GM13976 (cell line): Measurements from ENCODE around the gene GP1BB.

Experiments used
- DNase-seq: peaks from one replicate; pipeline ENCODE4 v3.0.0; 2012; ENCODE audit warnings: low spot score
- in situ Hi-C: fragments of 300-500 bp; cut with MboI; formaldehyde crosslinking; loops from one replicate; pipeline ENCODE4 v1.12.0; 2022; ENCODE audit warnings: low sequenced_read_pairs, mixed read lengths, inconsistent platforms; ENCODE audit not compliant: unreplicated experiment
- TF ChIP-seq, protein P1 (sequence below): IDR thresholded peaks from 2 replicates; pipeline ENCODE4 v1.5.1; 2012; ENCODE audit warnings: borderline replicate concordance, mild to moderate bottlenecking; ENCODE audit not compliant: insufficient read depth; ENCODE audit errors: extremely low read depth, missing control alignments, control extremely low read depth

The GP1BB gene

DNA sequence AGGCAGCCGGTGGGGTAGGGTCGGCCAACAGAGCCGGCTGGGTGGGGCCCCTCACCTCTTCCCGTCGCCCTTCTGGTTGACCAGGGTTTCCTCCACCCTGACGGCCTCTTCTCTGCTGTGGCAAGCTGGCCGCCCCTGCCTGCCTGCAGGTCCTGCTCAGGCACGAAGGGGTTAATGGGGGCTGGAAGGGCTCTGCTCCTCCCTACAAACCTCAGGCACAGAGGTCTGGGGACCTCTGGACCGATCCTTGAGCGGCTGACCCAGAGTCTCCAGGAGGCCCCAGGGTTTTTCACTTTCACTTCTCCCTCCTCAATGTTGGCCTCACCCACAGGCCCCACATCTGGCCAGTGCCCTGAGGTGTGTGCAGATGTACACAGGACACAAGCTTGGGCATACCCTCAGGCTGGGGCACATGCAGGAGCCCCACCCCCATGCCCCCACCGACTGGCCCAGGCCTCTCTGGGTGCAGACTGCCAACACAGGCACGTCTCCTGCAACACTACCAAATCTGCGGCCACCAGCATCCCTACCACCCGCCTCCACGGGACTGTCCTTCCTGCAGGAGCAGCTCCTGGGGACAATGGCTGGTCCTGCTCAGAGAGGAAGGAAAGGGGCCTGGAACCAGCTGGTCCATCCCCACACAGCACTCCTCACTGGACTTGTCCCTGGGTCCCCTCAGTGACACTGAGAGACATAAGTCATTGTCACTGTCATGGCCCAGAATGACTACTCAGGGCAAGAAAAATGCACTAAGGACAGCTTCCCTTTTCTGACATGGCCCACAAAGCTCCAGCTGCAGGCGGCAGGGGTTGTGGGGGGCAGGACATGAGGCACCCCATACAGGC is 34.0 kb downstream of the GP1BB start:
- DNase-seq, result no peak
- TF ChIP-seq, protein P1, sequence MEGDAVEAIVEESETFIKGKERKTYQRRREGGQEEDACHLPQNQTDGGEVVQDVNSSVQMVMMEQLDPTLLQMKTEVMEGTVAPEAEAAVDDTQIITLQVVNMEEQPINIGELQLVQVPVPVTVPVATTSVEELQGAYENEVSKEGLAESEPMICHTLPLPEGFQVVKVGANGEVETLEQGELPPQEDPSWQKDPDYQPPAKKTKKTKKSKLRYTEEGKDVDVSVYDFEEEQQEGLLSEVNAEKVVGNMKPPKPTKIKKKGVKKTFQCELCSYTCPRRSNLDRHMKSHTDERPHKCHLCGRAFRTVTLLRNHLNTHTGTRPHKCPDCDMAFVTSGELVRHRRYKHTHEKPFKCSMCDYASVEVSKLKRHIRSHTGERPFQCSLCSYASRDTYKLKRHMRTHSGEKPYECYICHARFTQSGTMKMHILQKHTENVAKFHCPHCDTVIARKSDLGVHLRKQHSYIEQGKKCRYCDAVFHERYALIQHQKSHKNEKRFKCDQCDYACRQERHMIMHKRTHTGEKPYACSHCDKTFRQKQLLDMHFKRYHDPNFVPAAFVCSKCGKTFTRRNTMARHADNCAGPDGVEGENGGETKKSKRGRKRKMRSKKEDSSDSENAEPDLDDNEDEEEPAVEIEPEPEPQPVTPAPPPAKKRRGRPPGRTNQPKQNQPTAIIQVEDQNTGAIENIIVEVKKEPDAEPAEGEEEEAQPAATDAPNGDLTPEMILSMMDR, result no peak
- in situ Hi-C loops, result no loop called here

DNA sequence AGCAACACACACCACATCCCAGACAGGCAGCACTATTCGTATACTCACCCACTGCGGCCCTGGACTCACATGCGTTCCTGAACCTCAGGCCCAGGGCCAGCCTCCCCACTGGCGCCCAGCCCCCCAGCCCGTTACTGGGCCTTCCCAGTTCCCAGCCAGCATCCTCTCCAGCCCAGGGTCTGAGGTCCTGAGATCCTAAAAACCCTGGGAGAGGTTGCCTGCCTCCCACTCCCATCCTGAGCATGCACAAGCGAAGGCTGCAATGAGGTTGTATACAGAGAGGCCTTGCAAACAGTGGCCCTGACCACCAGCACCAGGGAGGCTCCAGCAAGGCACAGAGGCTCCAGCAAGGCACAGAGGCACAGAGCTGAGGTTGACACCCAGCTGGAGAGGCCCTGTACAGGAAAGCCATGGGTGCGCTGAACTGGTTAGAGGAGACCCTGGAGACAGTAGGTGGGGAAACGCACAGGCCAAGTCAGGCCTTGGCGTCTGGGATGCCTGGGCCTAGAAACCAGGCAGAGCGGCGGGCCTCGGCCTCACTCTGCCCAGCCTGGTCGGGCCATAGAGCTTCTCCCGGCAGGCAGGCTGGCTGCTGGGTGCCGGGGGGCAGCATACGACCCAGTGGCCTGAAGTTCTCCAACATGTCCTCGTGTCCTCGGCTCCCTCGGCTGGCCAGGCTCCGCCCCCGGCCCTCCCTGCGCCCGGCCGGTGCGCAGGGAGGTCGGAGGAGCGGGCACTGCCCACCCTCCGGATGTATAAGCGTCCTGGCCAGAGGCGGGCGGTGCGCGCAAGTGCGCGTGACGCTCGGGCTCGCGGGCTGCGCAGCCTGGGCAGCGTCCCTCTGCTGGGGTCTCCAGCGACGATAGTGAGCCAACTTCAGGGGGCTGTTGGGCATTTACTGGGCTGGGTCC is 34.9 kb downstream of the GP1BB start:
- DNase-seq, result no peak
- TF ChIP-seq, protein P1, result no peak
- in situ Hi-C loops, result no loop called here

DNA sequence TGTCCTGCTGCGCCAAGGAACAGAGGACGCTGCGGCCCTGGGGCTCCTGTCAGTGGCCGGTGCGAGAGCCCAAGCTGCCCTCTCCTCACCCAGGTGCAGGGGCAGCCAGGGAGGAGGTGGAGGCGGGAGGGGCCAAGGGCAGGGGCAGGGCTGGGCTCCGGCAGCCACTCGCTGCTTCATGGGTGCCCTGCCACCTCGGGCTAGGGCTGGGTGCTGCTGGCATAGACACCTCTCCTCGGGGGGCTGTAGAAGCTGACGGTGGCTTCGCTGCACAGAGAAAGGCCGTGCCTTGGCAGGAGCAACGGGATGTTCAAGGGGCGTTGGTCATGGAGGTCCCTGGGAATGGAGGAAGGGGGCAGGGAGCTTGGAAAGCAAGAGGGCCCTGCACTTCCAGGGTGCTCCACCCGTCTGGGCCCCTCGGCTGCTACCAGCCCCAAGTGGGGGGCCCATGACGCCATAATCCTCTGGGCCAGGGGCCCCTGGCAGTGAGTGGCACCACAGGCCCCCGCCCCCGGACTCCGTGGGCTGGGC is 35.6 kb downstream of the GP1BB start:
- in situ Hi-C loops, result no loop called here
- TF ChIP-seq, protein P1, result no peak
- DNase-seq, result no peak

DNA sequence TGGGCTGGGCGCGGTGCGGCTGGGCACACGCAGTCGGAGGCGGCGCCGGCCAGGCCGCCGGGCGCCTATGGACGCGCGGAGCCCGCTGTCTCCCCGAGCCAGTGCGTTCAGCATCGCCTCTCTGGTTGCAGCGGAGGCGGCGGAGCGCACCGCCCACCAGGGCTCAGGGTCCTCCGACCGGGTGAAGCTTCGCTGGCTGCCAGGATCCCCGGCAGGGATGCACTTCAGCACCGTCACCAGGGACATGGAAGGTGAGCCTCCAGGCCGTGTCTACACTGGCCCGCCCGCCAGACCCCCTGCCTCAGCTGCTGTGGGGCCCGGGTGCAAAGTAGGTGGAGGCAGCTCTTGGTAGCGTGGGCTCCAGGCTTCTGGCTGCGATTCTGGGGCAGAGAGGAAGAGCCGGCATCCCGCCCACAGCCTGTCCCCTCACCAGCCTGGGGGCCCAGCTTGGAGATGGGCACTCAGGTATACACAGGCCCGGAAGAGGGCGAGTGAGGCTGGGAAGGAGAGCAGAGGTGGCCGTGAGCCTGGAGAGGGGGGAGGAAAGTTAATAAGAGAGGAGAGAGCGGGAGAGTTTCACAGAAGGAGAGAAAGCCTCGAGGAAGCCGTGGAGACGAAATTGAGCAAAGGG is 36.2 kb downstream of the GP1BB start:
- in situ Hi-C loops, result no loop called here
- TF ChIP-seq, protein P1, result no peak
- no peak for DNase-seq

DNA sequence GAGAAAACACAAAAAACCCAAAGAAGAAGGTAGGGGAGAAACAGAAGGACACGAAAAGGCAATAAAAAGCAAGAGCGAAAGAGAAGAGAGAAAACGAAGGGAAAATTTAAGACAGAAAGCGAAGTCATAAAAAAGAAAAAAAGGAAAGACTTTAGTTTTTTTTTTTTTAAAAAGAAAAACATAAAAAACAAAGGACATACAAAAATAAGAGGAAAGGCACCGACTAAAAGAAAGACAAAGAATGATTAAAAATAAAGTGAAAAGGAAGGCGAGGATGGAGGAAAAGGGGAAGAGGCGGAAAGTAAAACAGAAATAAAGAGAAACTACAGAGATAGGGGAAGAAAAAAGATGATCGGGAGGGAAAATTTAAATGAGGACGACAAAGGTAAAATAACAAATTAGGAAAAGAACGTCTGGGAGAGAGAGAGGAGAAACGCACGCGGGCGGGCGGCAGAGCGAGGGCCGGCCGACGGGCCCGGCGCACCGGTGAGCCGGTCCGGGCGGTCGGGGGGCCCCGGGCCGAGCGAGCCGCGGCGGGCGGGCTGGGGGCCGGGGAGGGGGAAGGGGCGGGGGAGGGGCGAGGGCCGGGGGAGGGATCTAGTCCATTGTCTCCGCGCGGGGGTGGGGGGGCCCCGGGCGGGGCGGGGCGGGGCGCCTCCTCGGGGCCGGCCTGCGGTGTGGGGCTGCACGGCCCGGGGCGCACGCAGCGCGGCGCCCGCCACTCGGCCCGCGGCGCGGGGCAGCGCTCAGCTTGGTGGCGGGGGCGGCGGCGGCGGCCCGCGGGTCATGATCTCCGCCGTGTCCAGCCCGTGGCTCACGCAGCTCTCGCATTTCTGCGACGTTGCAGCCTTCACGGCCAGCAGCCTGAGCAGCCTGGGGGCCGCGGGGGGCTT is 37.0 kb downstream of the GP1BB start, which contains the start of gene TBX1:
Gene TBX1 (plus strand): TSS at position 721 of the 893 bp plus-strand sequence. CDS start 66 bp downstream, at position 787.
- in situ Hi-C loops, result no loop called here
- TF ChIP-seq, protein P1, result no peak
- DNase-seq, result no peak
